Brain pericyte (primary cell): Measurements from ENCODE around the gene SPRR5.

Source experiments
- DNase-seq: peaks from one replicate; pipeline ENCODE4 v3.0.0-alpha.2; 2012; ENCODE audit warnings: low read depth, low spot score

Gene SPRR5

GRCh38 chr1:152983234-152983633 is 36.2 kb downstream of the SPRR5 start:
- DNase-seq = no peak

GRCh38 chr1:152983743-152984142 is 36.7 kb downstream of the SPRR5 start, which contains the start of gene SPRR1A:
Gene SPRR1A, plus strand, starts transcription at chr1:152984081. Its CDS starts 1,150 bp downstream, at chr1:152985231.
- DNase-seq = no peak

- no peak for DNase-seq
Measured at GRCh38 chr1:152986578-152986977, 39.6 kb downstream of the SPRR5 start.

GRCh38 chr1:152993186-152993585 is 46.2 kb downstream of the SPRR5 start:
- no peak for DNase-seq

- no peak for DNase-seq
Measured at GRCh38 chr1:152995842-152996241, 48.8 kb downstream of the SPRR5 start.

GRCh38 chr1:152996633-152997400 is 49.8 kb downstream of the SPRR5 start:
- DNase-seq = no peak

GRCh38 chr1:152997901-152998300 is 50.9 kb downstream of the SPRR5 start:
- no peak for DNase-seq

- no peak for DNase-seq
Measured at GRCh38 chr1:152998476-152998875, 51.5 kb downstream of the SPRR5 start.
